Rectal smooth muscle tissue (tissue), 1 donor: Measurements from ENCODE around the gene COIL.
"Not testable (repeated sequence)": the region's sequence is repeated elsewhere in the genome, so short reads cannot be mapped to it uniquely, and the experiment has no call there.

ENCODE experiments used
- H3K27ac ChIP-seq: one replicate; pipeline ENCODE4 v1.7.0; 2013; ENCODE audit warnings: low read depth, low read length, inconsistent platforms
- H3K27me3 ChIP-seq: one replicate; pipeline ENCODE4 v1.7.0; 2013; ENCODE audit warnings: low read length; ENCODE audit not compliant: control insufficient read depth, insufficient read depth
- H3K36me3 ChIP-seq: one replicate; pipeline ENCODE4 v1.7.0; 2013; ENCODE audit warnings: low read length; ENCODE audit not compliant: control insufficient read depth, insufficient read depth
- H3K4me1 ChIP-seq: one replicate; pipeline ENCODE4 v1.7.0; 2013; ENCODE audit warnings: low read length; ENCODE audit not compliant: control insufficient read depth, insufficient read depth
- H3K4me3 ChIP-seq: one replicate; pipeline ENCODE4 v1.7.0; 2013; ENCODE audit warnings: low read length
- H3K9ac ChIP-seq: one replicate; pipeline ENCODE4 v1.7.0; 2013; ENCODE audit warnings: low read length

Gene COIL

GRCh38 chr17:56943505-56944125 is 17.2 kb downstream of the COIL start:
- Histone ChIP-seq H3K9ac (no peak overlapping the region), H3K27ac (no peak overlapping the region), H3K36me3 (peaks cover 15% of the 10 kb centered on the region), H3K4me3 (no peak overlapping the region), H3K4me1 (no peaks in the 10 kb centered on the region), H3K27me3 (no peaks in the 10 kb centered on the region)

DNA sequence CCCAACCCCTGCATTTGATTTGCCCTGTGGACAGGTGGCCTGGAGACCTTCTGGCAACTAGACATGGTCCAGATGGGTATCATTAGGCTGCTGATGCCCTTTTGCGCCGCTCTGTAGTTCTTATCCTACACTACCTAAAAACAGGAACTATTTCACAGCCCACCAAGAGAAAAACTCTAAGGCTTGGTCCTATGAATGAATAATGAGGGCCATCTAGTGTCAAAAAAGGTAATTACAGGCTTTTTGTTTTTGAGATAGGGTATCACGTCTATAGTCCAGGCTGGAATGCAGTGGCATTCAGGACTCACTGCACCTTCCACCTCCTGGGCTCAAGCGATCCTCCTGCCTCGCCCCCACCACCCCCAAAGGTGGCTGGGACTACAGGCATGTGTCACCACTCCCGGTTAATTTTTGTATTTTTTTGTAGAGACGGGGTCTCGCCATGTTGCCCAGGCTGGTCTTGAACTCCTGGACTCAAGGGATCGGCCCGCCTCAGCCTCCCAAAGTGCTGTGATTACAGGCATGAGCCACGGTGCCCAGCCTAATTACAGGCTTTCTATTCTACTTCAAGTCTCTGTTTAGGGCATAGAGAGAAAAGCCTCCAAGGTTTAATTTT is 20.9 kb downstream of the COIL start:
- Histone ChIP-seq H3K9ac (no peak overlapping the region), H3K27me3 (no peaks in the 10 kb centered on the region), H3K27ac (no peak overlapping the region), H3K36me3 (peaks cover 23% of the 10 kb centered on the region), H3K4me3 (no peak overlapping the region), H3K4me1 (no peaks in the 10 kb centered on the region)

DNA sequence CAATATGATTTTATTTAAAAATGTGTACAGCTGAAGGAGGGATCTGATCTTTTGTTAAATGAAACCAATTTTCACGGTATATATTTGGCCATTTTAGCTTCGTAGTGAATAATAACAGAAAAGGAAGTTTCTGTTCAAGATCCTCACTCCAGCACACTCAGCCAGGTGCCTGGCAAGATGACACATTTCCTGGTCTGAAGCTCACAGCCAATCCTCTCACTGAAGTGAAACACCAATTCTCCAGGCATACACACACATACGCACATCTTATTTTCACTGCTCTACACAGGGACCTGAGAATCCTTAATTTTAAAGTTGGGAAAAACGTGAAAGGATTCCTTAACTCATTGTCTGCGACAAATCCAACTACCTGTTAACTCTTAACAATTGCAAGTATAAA is 22.6 kb downstream of the COIL start:
- peaks cover 16% of the 10 kb centered on the region for H3K36me3 ChIP-seq
- H3K4me3 ChIP-seq, H3K27ac ChIP-seq, H3K27me3 ChIP-seq, H3K9ac ChIP-seq, H3K4me1 ChIP-seq: not testable (repeated sequence)

DNA sequence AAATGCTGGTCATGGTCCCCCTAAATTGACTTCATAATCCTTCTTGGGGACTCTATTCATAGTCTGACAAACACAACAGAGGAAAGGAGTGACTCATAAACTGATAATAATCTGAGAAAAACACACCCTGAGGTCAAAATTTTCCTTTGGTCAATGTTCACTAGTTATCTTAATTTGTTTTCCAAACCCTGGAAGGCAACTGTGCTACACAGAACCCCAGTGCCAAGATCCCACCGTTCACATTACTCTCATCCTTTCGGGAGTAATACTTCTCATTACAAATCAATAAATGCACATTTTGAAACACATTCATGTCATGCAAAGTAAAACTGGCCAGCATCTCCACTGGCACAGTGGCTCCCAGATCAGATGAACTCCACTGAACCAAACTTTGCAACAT is 23.2 kb downstream of the COIL start:
- Histone ChIP-seq H3K4me1 (no peaks in the 10 kb centered on the region), H3K27me3 (no peaks in the 10 kb centered on the region), H3K9ac (no peak overlapping the region), H3K36me3 (peaks cover 15% of the 10 kb centered on the region), H3K4me3 (no peak overlapping the region), H3K27ac (no peak overlapping the region)

DNA sequence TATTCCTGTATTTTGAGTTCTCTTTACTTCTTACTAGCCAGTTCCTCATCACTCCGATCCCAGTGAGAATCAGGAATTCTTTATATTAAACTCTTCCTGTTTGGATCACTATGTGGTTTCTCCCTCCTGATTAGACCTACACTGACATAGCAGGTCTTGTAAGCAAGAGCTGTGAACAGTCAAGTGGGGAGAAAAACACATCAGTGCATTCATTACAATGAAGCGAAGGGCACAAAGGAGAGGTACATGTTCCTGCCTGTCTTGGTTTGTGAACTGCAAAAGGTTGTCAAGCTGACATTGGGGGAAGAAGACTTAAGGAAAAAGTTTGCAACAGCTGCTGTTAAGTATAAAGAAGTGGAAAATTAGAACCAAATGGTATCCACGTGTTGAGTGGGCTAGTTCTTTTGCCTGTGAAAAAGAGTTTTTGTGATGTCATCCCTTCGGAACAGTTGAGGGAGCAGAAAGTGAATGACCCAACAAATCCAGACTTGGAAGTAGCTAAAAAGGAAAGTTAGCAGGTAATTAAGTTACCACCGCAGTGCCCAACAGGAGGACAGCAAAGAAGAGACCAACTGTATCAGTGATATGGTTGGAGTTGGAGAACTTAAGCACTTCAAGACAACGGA is 24.0 kb downstream of the COIL start:
- H3K36me3 ChIP-seq: peaks cover 15% of the 10 kb centered on the region
- no peak overlapping the region for H3K9ac ChIP-seq
- H3K27ac ChIP-seq: no peak overlapping the region
- H3K27me3 ChIP-seq: no peaks in the 10 kb centered on the region
- H3K4me3 ChIP-seq: no peak overlapping the region
- H3K4me1 ChIP-seq: no peaks in the 10 kb centered on the region

DNA sequence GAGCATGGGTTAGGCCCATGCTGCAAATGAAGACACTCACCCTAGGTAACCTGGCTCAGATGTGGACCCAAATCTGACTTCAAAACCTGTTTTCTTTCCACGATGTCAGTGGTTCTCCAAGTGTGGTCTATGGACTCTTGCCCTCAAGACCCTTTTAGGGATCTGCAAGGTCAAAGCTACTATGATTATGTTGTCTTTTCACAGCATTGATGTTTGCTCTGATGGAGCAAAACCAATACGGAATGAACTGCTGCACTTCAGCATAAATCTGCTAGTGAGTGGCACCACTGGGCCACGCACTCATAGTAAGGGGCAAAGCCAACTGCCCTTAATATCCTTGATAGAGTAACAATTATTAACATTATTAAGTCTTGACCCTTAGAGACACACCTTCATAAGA is 25.4 kb downstream of the COIL start:
- H3K27me3 ChIP-seq: no peaks in the 10 kb centered on the region
- peaks cover 8% of the 10 kb centered on the region for H3K36me3 ChIP-seq
- H3K4me3 ChIP-seq: no peak overlapping the region
- H3K27ac ChIP-seq: no peak overlapping the region
- H3K4me1 ChIP-seq: no peaks in the 10 kb centered on the region
- H3K9ac ChIP-seq: no peak overlapping the region

DNA sequence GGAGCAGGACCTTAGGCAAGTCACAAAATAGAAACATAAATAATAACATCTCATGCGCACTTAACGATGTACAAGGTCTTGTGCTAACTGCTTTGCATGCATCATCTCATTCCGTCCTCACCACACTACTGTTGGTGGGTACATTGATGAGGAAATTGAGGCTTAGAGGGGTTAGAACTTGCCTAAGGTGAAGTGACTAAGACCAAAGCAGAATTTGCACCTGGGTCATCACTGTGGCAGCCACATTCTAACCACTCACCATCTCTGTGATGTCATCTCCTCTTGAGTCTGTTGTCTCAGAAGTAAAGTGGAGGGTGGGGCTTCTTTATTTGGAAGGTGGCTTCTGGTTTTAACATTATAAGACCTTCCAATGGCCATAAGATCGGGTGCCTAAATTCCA is 26.6 kb downstream of the COIL start:
- H3K4me3 ChIP-seq: no peak overlapping the region
- H3K36me3 ChIP-seq: peaks cover 8% of the 10 kb centered on the region
- no peaks in the 10 kb centered on the region for H3K4me1 ChIP-seq
- no peaks in the 10 kb centered on the region for H3K27me3 ChIP-seq
- H3K27ac ChIP-seq: no peak overlapping the region
- H3K9ac ChIP-seq: no peak overlapping the region

DNA sequence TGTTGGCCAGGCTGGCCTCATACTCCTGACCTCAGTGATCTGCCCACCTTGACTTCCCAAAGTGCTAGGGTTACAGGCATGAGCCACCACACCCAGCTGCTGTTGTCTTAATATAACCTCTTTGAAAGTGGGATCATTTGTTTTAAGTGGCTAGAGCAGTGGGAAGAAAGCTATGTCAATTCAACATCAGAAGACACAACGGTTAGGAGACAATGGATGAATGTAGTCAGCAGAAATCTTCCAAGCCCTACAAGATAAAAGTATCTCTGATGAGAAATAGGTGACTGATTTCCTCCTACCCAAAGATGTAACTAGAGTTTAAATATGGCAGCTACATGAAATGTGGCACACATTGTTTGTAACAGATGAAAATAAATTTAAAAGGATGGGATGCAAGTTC is 27.0 kb downstream of the COIL start:
- Histone ChIP-seq H3K36me3 (peaks cover 8% of the 10 kb centered on the region), H3K27ac (no peak overlapping the region), H3K4me1 (no peaks in the 10 kb centered on the region), H3K27me3 (no peaks in the 10 kb centered on the region), H3K9ac (no peak overlapping the region), H3K4me3 (no peak overlapping the region)

- Histone ChIP-seq H3K27ac (no peak overlapping the region), H3K36me3 (peaks cover 6% of the 10 kb centered on the region), H3K4me3 (no peak overlapping the region), H3K4me1 (no peaks in the 10 kb centered on the region), H3K27me3 (no peaks in the 10 kb centered on the region), H3K9ac (no peak overlapping the region)
Measured at GRCh38 chr17:56933151-56933745, 27.6 kb downstream of the COIL start.

DNA sequence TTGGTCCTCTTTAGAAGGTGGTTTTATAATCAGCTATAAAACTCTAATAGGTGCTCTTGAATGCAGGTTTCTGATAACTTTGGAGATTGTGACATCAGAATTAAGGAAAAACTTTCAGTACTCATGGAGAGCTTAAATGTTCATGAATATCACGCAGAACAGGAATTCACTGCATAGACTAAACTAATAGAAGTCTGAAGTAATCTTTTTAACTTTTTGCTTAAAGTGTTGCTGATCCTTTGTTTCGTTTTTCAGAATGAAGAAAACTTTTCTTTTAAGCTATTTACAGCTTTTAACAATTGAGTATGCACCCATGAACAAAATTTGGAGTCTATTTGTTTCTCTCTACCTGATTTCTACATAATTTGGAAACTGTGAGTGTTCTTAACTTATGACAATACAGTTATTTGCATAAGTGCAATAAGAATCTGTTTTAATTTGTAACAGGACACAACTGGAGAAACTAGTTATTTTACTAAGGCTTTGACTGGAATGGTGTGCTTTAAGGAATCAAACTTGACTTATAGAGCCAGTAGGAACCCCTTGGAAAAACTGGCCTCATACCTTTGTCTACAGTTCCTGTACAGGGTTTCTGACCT is 30.0 kb downstream of the COIL start:
- no peaks in the 10 kb centered on the region for H3K36me3 ChIP-seq
- H3K4me1 ChIP-seq: no peaks in the 10 kb centered on the region
- no peaks in the 10 kb centered on the region for H3K27me3 ChIP-seq
- H3K27ac ChIP-seq: no peak overlapping the region
- H3K4me3 ChIP-seq: no peak overlapping the region
- no peak overlapping the region for H3K9ac ChIP-seq

DNA sequence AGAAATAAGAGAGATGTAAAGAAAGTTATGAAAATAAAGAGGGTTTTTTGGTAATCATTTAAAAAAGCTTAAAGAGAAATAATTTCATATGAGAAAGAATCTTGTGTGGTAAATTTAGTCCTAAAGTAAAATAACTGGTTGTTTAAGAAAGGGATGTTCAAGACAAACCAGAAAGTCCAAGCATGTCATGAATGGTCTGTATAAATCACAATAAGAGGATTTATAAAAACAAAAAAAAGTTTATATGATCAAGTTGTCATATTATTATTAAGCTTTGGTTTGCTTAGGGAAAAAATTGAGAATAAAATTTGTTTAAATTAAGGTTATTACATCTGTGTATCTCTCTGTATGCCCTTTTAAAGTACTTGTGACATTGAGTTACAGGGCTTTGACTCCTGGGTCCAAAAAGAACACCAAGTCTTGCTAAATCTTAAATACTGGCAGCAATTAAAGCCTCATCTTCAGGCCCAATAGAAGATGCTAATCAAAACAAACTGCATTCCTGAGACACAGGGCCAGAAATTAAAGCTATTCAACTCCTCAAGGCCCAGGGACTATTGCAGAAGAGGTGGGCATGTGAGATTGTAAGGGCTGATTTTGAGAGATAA is 31.4 kb downstream of the COIL start:
- Histone ChIP-seq H3K36me3 (no peaks in the 10 kb centered on the region), H3K27ac (no peak overlapping the region), H3K4me1 (no peaks in the 10 kb centered on the region), H3K9ac (no peak overlapping the region), H3K4me3 (no peak overlapping the region), H3K27me3 (no peaks in the 10 kb centered on the region)

DNA sequence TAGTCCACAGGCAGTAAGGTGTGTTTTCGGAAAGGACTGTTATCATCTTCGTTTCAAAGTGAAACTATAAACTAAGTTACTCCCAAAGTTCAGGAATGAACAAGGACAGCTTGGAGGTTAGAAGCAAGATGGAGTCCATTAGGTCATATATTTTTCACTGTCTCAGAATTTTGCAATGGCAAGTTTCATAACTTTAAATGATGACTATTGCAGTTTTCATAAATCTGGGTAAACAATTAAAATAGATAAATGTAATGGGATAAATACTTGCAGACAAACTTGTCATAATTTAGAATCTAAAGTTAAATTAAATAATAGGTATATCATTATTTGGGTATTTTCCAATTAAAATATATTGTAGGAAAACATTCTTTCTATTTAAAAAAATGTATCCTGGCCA is 32.3 kb downstream of the COIL start:
- Histone ChIP-seq H3K4me1 (no peaks in the 10 kb centered on the region), H3K9ac (no peak overlapping the region), H3K36me3 (no peaks in the 10 kb centered on the region), H3K27ac (no peak overlapping the region), H3K27me3 (no peaks in the 10 kb centered on the region), H3K4me3 (no peak overlapping the region)
